EL (cell line): ENCODE measurements around the gene VAMP2.

Experiments used
- DNase-seq: peaks from one replicate; pipeline ENCODE4 v3.0.0-alpha.2; 2016

The VAMP2 gene

DNA sequence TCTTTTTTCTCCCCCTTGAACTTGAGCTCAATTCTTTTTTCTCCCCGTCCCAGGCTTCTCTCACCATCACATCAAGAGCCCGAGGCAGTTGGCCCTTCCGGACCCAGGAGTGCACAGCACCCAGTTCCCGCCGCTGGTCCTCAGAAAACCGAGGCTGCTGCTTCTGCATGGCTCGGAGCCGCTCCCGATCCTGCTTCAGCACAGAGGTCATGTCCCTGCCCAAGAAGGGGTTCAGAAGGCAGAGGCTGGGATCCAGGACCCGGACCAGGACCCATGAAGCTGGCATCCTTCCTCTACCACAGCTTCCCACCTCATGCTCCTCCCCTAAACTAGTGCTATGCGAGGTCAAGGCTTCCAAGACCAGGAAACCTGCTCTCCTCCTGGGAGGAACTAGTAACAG is 21.0 kb downstream of the VAMP2 start:
- DNase-seq: no peak

GRCh38 chr17:8141045-8141444 is 21.7 kb downstream of the VAMP2 start:
- no peak for DNase-seq

DNA sequence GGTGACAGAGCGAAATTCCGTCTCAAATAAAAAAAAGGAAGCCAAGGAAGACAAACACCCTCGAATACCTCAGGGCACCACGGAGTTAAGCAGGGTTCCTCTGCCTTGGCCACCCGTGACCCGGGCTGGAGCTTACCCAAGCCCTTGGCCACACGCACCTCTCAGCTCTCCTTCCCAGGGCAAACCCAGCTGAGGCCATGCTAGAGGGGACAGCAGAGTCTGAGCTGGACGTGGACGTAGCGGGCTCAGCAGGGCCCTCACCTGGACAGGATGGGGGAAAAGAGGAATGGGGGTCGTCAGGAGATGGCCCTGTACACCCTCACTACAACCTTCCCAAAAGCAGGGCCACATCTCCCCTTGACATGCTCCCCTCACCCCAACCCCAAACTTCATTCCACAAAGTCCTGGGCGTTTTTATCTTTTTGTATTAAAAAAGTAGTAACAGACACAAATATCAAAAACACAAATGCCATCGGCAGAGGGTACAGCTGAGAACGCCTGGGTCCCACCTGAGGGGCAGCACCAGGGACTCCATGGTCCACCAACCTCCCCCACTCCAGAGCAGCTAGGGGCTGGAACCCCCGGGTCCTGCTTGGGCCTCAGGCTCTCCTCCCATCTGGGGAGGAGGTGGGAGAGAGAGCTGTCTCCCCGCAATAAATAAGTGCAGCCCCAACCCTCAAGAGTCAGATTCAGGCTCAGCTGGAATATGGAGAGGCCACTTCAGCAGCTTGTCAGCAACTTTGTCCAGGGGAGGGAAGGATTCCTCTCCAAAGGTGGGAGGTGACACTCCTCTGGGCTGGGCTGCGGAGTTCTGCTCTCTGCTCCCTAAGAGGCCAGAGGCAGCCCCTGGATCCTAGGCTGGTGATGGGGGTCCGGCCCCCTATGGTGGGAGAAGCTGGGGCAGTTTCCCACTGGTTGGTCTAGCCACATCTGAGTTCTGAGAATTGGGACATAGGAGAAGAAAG is 22.4 kb downstream of the VAMP2 start:
- DNase-seq: no peak

GRCh38 chr17:8138672-8139371 is 23.9 kb downstream of the VAMP2 start:
- peak; percentile 99 for DNase-seq

GRCh38 chr17:8138374-8138671 is 24.4 kb downstream of the VAMP2 start:
- no peak for DNase-seq

DNA sequence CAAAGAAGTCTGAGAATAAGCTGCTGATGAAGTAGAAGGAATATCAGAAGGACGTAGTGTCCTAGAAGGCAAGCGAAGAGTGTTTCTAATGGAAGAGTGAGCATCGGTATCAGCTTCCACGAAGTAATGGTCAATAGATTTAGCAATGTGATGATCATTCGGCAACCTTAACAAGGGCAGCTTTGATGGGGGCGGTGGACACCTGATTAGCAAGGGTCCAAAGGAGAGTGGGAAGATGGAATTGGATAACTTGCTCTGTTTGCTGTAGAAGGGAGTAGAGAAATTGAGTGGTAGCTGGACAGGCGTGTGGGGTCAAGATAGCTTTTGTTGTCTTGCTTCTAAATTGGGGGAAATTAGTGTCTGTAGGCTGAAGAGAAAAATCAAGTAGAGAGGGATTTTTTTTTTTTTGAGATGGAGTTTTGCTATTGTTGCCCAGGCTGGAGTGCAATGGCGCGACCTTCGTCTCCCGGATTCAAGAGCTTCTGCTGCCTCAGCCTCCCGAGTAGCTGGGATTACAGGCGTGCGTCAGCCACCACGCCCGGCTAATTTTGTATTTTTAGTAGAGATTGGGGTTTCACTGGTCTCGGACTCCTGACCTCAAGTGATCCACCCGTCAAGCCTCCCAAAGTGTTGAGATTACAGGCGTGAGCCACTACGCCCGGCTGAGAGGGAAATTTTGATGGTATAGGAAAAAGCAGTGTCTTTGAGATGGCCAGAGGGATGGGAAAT is 24.9 kb downstream of the VAMP2 start:
- DNase-seq: no peak

DNA sequence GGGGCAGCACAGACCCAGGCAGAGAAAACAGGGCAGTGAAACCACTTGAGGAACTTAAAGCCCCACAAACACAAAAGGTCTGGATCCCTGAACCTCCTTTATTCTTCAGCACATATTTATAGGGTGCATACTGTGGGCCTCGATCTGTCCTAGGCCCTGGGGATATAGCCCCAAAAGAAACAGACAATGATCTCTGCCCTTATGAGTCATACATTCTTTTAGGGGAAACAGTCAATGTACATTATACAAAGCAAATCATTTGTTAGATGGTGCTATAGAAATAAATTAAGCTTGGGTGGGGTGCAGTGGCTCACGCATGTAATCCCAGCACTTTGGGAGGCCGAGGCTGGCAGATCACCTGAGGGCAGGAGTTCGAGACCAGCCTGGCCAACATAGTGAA is 28.8 kb downstream of the VAMP2 start:
- peak; percentile 36 for DNase-seq

DNA sequence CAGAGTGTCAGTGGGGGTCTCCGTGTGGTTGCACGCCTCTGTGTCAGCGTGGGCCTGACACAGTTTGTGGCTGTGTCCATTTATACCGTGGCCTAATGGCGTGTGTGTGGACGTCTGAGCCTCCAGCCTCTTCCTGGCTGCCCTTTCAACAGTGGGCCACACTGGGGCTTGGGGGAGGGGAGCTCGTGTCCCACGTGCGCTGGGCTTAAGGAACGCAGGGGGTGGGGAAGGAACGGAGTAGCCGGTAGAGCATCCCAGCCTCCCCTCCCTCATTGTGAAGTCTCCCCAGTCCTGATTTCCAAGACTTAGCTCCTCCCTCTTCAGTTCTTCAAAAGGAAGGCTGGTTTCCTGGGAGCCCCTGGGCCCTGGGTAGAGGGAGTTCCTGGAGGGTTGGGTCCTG is 29.3 kb downstream of the VAMP2 start:
- no peak for DNase-seq

DNA sequence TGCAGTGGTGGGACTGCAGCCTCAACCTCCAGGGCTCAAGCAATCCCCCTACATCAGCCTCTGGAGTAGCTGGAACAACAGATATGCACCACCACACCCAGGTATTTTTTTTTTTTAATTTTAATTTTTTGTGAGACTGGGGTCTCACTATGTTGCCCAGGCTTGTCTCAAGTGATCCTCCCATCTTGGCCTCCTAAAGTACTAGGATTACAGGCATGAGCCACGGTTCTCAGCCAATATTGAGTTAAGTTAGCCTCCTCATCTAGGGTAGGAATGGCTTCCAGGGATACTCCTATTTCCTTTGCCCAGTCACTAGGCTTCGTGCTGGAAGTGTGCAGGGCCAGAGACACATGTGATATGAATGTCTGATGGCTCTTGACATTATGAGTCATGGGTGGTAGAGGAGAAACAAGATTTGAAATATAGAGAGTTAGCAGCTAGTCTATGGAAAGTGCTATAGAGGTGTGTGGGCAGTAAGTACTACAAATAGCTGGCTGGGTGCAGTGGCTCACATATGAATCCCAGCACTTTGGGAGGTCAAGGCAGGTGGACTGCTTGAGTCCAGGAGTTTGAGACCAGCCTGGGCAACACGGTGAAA is 30.8 kb downstream of the VAMP2 start:
- DNase-seq: peak; percentile 59

DNA sequence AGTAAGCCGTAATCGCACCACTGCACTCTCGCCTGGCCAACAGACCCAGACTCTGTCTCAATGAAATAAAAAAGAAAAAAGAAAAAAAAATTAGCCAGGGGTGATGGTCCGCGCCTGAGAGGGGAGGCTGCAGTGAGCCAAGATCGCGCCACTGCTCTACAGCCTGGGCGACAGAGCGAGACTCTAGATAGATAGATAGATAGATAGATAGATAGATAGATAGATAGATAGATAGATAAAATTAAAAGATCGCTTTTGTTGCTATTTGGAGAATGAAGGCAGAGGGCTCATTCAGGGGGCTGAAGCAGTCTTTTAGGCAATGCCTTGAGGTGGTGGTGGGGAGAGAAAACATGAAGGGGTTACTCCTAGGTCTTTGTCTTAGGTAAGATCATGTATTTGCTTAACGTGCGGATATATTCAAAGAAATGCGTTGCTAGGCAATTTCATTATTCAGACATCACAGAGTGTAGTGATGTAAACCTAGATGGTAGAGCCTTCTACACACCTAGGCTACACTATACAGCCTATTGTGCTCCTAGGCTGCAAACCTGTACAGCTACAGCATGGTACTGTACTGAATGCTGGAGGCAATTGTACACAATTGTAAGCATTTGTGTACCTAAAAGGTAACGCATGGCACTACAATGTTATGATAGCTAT is 34.5 kb downstream of the VAMP2 start:
- no peak for DNase-seq

DNA sequence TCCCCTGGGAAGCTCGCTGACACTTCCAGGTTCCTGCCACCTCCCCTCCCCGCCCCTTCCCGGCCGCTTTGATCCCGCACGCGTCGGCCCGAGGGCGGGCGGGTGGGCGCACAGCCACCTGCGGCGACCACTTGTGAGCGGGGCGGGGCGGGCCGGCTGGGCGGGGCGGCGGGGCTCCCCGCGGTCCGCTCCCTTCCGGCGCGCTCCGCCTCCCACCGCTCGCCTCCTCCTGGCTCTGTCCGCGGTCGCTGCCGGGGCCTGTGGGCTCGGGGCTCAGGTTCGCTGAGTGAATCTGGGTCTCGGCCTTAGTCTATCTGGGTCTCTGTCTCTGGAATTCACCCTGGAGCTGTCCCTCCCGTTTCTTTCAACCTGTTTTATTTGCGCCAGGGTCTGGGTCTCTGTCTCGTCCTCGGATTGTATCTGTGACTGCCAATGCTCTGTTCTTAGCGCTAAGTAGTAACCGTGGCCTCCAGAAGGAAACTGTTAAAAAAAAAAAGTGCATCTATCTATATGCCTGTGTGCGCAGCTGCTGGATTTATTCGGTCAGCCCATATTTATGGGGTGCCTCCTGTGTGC is 36.2 kb downstream of the VAMP2 start:
- peak; percentile 61 for DNase-seq

DNA sequence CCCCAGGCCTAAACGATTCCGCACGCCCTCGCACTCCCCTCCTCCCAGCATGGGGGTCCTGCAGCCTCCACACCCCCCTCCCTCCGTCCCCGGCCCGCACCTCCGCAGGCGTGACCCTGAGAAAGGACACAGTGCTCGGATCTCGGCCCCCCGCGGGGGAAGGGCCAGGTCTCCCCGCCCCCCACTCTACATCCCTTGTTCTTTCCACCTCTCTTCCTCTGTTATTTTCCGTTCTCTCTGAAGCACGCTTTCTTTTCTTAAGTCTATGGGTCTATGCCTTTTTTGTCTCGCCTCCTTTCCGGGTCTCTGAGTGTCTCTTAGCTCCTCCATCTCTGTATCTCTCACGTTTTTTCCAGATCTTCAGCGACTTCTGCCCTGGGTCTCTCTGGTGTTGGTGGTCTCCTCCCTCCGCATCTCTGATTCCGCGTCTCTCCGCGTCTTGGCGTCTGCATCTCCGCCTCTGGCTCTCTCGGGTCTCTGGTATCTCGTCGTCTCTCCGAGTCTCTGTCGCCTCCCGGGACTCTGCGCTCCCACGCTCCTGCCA is 36.7 kb downstream of the VAMP2 start:
- peak; percentile 50 for DNase-seq

DNA sequence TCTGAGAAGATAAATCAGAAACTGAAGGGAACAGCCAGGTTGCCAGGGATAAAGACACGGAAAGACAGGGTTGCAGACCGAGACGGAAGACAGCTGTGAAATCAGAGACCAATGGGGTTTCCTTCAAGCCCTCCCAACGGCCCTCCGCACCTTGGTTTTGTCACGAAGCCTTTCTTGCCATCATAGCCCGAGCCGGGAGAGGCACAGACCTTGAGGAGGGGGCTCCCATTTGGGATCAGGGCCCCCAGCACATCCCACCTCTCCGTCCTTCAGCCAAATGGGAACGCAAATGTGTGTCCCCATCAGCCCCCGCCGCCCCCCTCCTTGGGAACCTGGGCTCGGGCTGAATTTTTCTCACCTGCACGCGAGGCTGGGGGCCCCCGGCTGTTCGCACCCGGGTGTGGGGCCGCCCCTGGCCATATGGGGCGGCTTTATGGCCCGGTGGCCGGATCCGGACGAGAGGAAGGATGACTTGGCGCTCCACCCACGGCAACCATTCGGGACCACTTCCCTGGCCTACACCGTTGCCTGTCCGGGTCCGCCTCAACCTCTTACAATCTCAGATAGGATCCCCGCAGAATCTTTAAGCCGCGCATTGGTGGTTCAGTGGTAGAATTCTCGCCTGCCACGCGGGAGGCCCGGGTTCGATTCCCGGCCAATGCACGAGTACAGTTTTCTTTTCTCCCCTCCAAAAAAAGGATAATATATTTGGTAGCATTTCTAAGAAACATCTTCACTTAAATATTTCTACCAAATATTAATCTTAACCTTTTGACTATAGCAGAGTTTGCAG is 37.4 kb downstream of the VAMP2 start:
- DNase-seq: peak; percentile 84

DNA sequence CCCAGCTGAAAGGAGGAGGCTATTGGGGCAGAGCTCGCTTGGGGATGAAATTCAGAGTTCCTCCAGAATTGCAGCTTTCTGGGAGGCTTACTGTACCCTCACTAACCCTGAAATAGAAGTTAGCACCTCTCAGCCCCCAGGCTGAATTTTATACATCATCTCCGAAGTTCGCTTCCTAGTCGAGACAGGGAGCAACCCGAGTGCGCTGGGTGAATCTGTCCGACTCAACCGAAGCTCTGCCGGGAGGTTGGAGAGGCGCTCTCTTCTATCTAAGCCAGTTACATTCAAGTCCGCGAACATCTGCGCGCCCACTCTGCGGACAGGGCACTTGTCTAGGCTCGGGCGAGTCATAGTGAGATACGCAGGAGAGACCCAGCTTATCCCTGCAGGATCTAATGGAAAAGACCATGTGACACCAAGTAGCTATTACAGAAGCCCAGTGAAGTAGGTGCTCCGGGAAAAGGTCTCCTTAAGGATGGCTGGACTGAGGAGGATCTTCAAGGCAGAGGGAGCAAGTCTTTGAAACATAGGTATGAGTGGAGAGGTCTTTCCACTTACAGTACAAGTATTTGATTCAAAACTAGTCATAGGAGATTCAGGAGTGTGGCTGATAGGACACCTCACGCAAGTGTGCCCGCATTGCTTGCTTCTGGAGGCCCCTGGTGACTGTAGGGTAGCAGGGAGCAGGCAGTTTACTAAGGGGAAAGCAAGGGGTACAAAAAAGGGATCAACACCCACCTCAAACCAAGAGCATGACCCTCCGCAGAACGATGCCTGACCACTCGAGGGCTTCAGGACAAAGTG is 38.2 kb downstream of the VAMP2 start:
- DNase-seq: peak; percentile 45

- DNase-seq: peak; percentile 65
These were observed 38.9 kb downstream of the VAMP2 start, which contains the start of gene HES7 for GRCh38 chr17:8123695-8124349. Gene HES7 (minus strand): TSS chr17:8124106. CDS start chr17:8124084, 22 bp downstream.

GRCh38 chr17:8122924-8123694 is 39.6 kb downstream of the VAMP2 start:
- DNase-seq: peak; percentile 57

- DNase-seq: peak; percentile 70
These were observed 40.3 kb downstream of the VAMP2 start for GRCh38 chr17:8122422-8122923.

GRCh38 chr17:8121681-8122421 is 40.9 kb downstream of the VAMP2 start:
- DNase-seq: peak; percentile 84
